A673 (cell line): ENCODE measurements around the gene DAPK3.

Experiments used
- CTCF ChIP-seq: fragments of 300-800, 200-600 bp; sonication (generic); conservative IDR thresholded peaks from 2 replicates; pipeline ENCODE4 v1.5.1; 2017; ENCODE audit warnings: low read depth, mild to moderate bottlenecking, antibody characterized with exemption, low read length, moderate library complexity, mixed read lengths
- EZH2 ChIP-seq: fragments of 200-600 bp; sonication (generic); IDR thresholded peaks from 2 replicates; pipeline ENCODE4 v1.6.1; 2017; ENCODE audit warnings: borderline replicate concordance, low read depth, mild to moderate bottlenecking, mixed read lengths, antibody characterized with exemption, low read length; ENCODE audit not compliant: poor library complexity, severe bottlenecking

- TF ChIP-seq CTCF (no peak), EZH2 (no peak)
These were observed 46.2 kb upstream of the DAPK3 start for GRCh38 chr19:4016903-4017638.
